Dermis microvascular lymphatic vessel endothelial cell (primary cell): ENCODE measurements around the gene ZNF302. TPM values are rescaled to one million over a fixed set of nuclear protein-coding genes. Genes with fewer than 3 reads are reported as not detected.
"Not testable (repeated sequence)": the region's sequence is repeated elsewhere in the genome, so short reads cannot be mapped to it uniquely, and the experiment has no call there.

ENCODE experiments used
- DNase-seq, 2 donors: peaks; one replicate each; pipeline versions ENCODE4 v3.0.0 to v3.0.0-alpha.2; 2010; ENCODE audit warnings: low read depth in 2 of 2
- total RNA-seq: library from RNA; depleted of rRNA; stranded (reverse); fragments of >200 nt; gene quantifications from 2 replicates; pipeline ENCODE4 v1.2.1, GENCODE V29; 2014

Gene ZNF302
- 8.1 and 11.5 TPM in 2 replicates for total RNA-seq

DNA sequence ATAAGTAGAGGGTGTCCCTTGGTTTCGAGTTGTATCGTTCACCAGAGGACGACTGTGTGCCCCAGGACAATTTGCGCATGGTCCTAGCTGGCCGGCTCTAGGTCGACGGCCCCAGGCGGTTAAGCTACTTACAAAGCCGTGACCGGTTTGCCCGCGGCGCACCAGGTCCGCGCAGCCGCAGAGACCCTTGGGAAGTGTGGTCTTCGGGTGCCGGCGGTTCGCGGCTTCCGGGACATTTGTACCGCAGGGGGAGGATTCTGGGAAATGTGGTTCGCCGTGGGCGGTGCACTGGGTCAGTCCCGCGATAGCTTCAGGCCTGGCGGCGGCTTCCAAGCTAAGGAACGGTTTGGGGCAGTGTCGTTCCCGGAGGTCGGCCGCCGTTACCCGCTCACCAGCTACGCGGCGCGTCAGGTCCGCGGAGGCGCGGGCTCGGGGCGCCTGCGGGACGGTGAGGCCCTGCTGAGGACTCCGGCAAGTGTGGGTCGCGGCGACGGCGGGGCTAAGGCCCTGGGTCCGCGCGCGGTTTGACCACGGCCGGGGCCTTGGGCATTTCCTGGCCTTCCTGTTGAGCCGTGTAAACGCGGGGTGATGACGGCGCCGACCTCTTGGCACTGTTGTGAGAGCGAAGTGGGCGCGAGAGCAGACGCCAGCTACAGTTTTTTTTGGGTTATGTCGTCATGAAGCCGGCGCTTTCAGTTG lies at the start of gene ZNF302:
ZNF302 (plus strand) TSS at position 293 of the 699 bp plus-strand sequence. CDS start 1,127 bp downstream, outside the sequence.
- DNase-seq, result peak; percentile 96 to 98

DNA sequence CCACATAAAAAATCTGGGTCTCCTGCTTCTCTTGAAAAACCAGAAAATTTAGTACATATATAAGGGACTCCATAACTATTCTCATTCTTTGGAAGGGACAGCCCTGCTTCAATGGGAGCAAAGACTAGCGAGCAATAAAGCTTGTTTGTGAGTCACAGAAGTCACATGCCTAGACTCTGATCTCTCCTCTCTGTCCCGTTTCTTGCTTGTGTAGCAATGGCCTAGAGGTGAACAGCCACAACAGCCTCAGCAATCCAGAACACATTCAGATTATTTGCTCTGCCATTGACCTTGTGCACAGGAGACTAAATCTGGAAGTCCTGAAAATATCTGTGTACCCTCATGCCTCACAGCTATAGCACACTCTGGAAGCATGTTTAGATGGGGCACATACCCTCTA lies 43.7 kb upstream of the ZNF302 start:
- DNase-seq, result no peak

DNA sequence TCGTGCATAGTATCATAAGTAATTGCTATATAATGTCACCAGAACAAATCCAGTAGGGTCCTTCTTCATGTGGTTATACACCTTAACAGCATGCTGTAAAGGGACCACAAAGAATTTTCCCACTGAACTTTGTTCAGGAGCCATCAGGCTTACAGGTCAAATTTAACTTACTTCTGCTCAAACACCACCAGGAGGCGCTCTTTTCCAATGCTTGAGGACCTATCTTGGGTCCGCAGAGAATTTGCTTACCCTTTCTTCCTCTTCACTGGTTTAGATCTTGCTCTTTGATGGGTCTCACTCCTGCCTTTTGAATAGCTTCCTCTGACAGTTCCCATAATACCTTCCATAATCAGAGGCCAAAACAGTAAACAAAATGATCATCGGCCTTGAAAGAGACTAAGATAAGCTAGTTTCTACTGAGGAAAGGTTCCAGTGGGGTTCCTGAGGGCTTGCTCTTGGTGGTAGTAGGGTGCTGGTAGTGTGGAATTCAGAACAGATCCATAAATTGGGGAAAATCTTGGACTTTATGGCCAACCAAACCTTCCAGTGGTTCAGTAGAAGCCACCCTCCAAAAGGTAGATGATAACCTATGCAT lies 37.9 kb upstream of the ZNF302 start:
- DNase-seq, result peak; percentile 60 to 78

DNA sequence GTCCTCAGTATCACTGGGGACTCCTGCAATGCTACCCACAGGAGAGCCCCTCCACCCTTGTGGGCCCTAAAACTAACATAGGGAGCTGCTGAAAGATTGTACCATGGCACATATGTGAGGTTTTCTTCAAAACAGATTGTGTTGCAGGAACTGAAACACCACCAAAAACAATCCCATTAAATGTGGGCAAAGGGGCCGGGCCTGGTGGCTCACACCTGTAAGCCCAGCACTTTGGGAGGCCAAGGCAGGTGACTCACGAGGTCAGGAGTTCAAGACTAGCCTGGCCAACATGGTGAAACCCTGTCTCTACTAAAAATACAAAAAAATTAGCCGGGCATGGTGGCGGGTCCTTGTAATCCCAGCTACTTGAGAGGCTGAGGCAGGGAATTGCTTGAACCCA lies 35.2 kb upstream of the ZNF302 start:
- no peak for DNase-seq

DNA sequence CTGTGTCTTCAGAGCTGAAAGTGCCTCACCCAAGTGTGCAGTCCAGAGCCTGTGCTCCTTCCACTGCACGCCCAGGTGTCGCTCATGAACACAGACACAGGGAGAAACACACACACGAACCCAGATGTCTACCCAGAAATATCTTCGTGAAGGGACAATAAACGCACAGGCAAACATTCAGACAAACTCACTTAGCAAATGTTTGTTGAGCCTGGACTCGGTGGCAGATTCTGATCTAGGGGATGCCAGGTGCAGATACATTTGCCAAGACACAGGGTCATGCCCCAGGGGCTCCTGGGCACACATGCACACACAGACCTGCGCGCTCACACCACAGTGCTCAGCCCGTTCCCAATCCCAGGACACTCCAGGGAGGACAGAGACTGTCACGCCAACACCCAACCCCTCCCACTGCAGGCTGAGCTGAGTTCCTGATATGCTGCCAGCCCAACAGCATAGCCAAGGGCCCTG lies 32.5 kb upstream of the ZNF302 start:
- no peak for DNase-seq

DNA sequence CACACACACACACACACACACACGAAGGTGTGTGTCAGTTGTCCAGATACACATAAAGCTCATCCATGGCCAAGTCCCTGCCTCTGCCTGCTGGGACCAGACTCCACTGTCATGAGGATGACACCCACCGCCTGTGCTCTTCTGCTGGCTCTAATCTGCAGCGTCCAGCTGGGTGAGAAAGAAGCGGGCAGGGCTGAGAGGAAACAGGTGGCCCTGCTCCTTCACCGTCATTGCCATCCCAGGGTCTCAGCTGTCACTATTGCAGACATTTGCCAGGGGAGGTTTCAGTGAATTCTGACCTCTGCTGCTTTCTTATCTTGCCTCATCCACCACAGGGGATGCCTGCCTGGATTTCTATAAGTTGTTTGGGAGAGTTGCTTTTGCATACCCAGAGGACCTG lies 31.9 kb upstream of the ZNF302 start:
- no peak for DNase-seq

DNA sequence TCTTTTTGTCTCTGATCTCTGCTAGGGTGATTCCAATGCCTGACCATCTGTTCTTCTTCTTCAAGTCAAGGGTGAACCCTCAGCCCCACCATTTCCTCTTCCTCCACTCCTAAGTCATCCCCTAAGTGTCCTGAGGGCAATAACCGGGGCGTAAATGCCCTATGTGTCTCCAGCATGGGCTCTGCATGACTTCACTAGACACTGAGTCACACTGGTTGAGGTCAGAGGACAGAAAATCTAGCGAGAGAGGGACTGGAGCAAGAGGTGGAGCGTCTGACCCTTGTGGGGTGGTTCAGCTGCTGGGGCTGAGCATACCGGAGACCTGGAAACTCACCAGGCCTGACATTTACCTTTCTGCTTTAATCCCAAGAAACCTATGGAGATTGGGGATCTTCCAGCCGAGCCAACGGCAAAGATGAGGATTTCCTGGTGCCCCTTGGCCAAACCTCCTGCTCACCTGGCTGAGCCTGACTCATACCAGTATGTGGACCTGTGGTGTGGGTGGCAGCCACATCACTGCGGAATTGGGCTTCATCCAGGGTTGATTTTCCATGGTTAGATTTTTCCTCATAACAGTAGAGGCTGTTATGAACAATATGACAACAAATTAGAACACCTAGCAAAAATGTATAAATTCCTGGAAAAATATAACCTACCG lies 27.5 kb upstream of the ZNF302 start:
- DNase-seq, result no peak

DNA sequence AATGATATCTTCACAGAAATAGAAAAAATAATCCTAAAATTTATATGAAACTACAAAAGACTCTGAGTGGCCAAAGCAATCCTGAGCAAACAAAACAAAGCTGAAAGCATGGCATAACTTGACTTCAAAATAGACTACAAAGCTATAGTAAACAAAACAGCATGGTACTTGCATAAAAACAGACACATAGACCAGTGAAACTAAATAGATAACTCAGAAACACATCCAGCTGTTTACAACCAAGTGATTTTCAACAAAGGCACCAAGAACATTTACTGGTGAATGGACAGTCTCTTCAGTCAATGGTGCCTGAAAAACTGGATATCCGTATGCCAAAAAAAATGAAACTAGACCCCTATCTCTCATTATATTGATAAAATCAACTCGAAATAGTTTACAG lies 25.7 kb upstream of the ZNF302 start:
- no peak for DNase-seq

DNA sequence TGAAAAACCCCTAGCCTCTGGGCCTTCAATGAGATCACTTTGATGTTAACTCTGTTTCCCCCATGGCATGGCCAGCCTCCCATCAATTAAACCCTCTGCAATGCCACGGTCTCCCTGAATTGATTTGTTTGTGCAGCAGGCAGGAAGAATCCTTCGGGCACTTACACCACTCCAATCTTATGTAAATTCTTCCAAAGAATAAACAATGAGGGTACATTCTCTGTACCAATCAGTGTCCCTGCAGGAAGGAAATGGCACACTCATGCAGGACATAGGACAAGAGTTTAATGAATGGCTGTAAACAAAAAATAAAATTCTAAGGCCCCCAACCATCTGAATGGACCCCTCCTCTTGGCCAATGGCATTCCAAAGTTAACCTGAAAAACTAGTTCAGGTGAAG lies 22.7 kb upstream of the ZNF302 start:
- DNase-seq, result no peak

DNA sequence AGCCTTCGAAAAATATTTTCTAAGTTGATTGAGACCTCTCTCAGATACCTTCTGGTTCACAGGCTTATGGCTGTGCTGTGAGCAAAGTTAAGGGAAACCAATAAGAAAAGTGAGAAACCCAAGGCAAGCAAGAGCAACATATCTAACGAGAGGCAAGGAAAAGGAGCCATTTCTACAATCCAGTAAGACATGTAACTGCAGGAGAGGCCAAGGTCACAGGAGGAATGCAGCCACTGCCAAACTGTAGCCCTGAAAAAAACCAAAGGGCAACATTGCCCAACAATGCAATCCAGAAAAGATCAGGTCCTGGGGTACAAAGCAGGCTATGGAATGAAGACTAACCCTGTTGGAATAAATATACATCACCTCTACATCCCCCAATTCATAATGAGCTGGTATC lies 21.8 kb upstream of the ZNF302 start:
- DNase-seq, result no peak

DNA sequence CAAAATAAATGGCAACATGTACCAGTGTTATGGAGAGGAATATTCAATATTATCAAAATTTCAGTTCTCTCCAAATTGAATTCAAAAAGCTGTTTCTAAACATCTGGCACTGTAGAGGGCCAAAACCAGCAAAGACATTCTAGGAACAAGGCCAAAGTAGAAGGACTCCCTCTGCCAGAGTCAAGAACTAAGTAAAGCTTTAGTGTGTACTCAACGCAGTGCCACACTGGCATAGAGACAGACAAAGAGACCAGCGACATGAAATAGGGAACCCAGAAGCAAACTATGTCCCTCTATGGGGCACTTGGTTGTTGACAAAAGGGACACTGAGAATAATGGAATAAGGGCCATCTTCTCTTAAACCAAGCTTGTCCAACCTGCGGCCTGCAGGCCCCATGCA lies 16.1 kb upstream of the ZNF302 start:
- DNase-seq, result no peak

DNA sequence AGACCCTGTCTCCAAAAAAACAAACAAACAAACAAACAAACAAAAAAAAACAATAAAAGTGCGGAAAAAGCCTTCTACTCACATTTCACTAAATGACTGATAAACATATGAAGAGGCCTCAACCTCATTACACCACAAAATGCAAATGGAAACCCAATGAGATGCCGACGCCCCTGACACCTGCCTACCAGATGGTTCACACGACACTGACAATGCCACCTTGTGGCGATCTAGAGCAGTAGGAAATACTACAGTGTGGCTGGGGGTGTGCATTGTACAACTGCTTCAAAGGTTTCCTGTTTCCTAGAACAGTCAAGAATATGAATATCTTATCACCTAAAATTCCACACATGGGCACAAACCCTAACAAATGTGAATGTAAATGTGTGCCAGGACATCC lies 14.6 kb upstream of the ZNF302 start:
- DNase-seq, result peak; percentile 12 to 60

DNA sequence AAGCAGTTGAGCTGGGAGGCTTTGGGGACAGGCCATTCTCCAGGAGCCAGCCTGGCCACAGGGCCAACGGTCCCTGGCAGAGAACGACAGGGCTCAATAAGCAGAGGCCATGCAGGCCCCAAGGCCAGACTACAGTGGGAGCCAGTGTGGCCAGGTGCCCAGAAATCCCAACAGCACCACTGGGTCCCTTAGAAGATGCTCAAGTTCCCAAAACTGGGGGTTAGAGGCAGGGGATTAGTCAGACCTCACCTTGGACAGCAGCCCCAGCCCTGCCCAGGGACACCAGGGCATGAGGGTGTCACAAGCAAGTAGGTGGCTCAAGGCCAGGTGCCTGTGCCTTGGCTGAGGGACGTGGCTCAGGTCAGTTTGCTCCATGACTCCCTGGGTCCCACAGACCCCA lies 13.3 kb upstream of the ZNF302 start:
- no peak for DNase-seq

DNA sequence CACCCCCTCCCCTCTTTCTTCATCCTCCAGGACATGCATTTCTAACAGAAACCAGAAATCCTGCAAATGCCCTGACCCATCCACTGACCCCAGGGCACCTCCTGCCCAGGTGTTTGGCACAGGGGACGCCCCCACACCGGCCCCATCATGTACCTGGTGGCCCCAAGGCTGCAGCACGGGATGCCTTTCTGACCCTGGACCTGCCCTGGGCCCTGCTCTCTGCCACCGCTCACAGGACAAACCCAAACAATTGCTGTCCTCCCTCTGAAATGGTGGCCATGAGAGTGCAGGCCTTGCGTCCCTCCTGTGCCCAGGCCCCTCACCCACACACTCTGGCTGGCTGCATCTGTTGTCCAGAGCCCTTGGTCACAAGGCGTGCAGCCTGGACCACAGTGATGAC lies 12.6 kb upstream of the ZNF302 start:
- no peak for DNase-seq

DNA sequence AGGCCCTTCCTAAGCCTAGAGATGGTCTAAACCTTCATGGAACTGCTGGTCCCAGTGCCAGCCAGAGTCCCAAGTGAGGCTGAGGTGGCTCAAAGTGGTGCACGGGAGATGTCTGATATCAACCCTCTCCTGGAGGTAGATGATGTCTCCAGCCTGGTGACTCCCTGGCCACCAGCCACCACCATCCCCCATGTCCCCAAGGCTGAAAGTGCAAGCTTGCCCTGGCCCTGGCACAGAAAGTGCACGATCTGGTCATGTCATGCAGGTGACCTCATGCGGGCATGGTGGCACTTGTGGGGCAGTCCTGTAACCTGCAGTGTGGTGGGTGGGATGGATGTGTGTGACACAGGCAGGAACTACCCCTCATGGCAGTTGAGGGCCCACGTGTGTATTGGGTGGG lies 12.2 kb upstream of the ZNF302 start:
- DNase-seq, result not testable (repeated sequence)

DNA sequence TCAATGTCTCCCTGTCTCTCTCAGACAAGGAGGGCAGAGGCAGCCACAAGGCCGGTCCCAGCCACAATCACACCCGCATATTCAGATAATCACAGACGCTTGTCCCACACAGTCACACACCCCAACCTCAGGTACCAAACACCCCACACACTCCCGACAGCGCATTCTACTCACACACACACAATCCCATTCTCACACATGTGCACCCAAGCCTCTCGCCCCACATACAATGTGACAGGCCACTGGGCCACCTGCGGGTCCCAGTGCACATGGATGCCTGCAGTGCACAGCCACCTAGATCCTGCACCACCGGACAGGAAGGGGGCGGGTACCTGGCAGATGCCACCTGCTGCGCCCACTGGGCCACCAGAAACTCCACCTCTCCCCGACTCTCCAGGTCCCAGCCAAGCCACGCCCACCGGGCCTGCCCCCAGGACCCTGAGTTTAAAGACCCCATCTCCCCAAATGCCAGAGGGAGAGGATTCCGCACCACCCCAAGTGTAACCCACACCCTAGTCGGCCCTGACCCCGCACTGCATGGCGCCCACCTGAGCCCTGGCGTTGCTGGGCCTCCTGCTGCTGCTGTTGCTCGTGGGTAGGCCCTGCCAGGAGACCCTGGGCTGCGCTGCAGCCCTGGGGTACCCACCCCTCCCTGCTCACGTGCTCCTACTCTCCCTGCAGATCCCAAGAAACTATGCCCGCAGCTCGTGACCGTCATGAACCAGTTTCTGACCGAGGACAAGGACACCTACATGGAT lies 11.1 kb upstream of the ZNF302 start:
- DNase-seq, result no peak

DNA sequence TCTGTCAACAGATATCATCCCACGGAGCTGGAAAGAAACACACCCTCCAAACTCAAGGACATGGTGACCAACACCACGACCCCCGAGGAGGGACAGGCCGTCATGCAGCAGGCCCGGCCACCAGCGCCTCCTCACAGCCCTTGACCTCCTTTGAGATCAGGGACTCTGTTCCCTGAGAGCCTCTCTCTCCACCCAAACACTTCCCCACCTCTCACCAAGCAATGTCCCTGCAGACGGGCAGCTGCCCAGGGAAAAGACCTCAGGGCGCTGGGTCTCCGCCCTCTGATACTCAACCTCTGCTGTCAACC lies 10.6 kb upstream of the ZNF302 start:
- no peak for DNase-seq

DNA sequence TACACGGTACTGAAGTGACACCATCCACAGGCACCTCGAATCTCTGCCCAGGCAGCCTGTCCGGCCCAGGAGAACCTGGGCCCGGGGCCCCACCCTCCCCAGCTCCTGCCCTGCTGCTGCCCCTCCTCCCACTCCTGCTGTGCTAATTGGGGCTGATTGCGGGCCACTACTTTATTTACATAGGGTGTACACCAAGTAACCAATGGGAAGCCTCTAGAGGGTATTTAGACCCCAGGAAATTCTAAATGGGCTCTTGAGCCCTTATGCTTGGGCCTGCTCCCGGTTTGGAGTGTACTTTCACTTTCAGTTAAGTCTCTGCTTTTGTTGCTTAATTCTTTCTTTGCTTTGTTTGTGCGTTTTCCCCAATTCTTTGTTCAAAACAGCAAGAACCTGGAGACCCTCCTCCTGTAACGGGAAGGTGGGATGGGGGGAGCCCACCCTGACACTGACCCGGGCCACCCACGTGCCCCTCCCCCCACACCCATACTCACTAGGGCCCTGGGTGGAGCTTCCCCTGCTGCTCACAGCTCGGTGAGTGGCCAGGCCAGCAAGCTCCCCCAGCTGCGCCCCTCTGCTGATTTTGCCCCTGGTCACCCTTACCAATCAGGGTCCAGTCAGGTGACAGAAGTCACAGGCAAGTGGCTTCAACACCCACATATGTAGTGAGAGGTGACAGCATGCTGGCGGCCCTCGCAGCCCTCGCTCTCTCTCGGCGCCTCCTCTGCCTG lies 10.0 kb upstream of the ZNF302 start:
- DNase-seq, result peak; percentile 21 to 23

DNA sequence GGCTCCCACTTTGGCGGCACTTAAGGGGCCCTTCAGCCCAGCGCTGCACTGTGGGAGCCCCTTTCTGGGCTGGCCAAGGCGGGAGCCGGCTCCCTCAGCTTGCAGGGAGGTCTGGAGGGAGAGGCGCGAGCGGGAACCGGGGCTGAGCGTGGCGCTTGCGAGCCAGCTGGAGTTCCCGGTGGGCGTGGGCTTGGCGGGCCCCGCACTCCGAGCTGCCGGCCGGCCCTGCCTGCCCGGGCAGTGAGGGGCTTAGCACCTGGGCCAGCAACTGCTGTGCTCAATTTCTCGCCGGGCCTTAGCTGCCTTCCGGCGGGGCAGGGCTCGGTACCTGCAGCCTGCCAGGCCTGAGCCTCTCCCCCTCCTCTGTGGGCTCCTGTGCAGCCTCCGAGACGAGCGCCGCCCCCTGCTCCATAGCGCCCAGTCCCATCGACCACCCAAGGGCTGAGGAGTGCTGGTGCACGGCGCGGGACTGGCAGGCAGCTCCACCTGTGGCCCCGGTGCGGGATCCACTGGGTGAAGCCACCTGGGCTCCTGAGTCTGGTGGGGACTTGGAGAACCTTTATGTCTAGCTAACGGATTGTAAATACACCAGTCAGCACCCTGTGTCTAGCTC lies 9.3 kb upstream of the ZNF302 start:
- not testable (repeated sequence) for DNase-seq

DNA sequence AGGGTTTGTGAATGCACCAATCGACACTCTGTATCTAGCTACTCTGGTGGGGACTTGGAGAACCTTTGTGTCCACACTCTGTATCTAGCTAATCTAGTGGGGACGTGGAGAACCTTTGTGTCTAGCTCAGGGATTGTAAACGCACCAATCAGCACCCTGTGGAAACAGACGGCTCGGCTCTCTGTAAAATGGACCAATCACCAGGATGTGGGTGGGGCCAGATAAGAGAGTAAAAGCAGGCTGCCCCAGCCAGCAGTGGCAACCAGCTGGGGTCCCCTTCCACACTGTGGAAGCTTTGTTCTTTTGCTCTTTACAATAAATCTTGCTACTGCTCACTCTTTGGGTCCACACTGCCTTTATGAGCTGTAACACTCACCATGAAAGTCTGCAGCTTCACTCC lies 8.8 kb upstream of the ZNF302 start:
- not testable (repeated sequence) for DNase-seq

DNA sequence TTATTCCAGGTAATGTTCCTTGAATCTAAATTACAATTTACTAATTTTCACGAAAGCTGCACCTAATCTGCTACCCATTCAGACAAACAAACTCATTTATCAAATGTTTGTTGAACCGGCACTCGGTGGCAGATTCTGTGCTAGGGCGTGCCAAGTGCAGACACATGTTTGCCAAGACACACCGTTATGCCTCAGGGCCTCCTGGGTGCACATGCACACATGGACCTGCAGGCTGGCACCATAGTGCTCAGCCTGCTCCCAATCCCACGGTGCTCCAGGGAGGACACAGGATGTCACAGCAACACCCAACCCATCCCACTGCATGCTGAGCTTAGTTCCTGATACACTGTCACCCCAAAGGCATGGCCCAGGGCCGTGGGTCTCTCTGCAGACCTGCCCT lies 8.2 kb upstream of the ZNF302 start:
- no peak for DNase-seq
